ENCODE measurements around the gene LPAR4.

DNA sequence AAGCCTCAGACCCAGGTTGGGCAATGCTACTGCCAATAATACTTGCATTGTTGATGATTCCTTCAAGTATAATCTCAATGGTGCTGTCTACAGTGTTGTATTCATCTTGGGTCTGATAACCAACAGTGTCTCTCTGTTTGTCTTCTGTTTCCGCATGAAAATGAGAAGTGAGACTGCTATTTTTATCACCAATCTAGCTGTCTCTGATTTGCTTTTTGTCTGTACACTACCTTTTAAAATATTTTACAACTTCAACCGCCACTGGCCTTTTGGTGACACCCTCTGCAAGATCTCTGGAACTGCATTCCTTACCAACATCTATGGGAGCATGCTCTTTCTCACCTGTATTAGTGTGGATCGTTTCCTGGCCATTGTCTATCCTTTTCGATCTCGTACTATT is 7.4 kb downstream of the LPAR4 start:
- TF ChIP-seq, protein P1, sequence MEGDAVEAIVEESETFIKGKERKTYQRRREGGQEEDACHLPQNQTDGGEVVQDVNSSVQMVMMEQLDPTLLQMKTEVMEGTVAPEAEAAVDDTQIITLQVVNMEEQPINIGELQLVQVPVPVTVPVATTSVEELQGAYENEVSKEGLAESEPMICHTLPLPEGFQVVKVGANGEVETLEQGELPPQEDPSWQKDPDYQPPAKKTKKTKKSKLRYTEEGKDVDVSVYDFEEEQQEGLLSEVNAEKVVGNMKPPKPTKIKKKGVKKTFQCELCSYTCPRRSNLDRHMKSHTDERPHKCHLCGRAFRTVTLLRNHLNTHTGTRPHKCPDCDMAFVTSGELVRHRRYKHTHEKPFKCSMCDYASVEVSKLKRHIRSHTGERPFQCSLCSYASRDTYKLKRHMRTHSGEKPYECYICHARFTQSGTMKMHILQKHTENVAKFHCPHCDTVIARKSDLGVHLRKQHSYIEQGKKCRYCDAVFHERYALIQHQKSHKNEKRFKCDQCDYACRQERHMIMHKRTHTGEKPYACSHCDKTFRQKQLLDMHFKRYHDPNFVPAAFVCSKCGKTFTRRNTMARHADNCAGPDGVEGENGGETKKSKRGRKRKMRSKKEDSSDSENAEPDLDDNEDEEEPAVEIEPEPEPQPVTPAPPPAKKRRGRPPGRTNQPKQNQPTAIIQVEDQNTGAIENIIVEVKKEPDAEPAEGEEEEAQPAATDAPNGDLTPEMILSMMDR (IDR thresholded peaks at IDR 0.05), result no peak
- TF ChIP-seq POLR2A (IDR thresholded peaks at IDR 0.05), result no peak

All from lower leg skin (tissue), 3 donors.